ENCODE results near the gene SCUBE1.

- no peak for TF ChIP-seq FOS (IDR thresholded peaks at IDR 0.05; ENCODE audit: borderline replicate concordance, insufficient read depth, low read length)
- TF ChIP-seq POLR2AphosphoS5 (IDR thresholded peaks at IDR 0.05; ENCODE audit: insufficient read depth, low read depth, low read length) = no peak
Measured at GRCh38 chr22:43344520-43344787, 1.3 kb upstream of the SCUBE1 start.

All from endothelial cell of umbilical vein (primary cell).